ENCODE results near the gene LPCAT2. TPM values are rescaled to one million over a fixed set of nuclear protein-coding genes. Genes with fewer than 3 reads are reported as not detected.

LPCAT2 gene
- total RNA-seq, 4 donors from 2014 or later, result 8.0 to 27.1 (median 18.0) TPM

- peaks cover 15% of the 10 kb centered on the region for H3K27me3 ChIP-seq
- H3K27ac ChIP-seq, result no peak overlapping the region
- TF ChIP-seq CTCF (IDR thresholded peaks at IDR 0.05) (no peak), EP300 (IDR thresholded peaks at IDR 0.05) (no peak), POLR2A (IDR thresholded peaks at IDR 0.05) (no peak), POLR2AphosphoS5 (IDR thresholded peaks at IDR 0.05) (no peak)
- no peak for ATAC-seq
- H3K9me3 ChIP-seq, result peaks cover 0 to 18% (median 0%) of the 10 kb centered on the region in 3 donors
- no peaks in the 10 kb centered on the region for H3K36me3 ChIP-seq
- H3K4me1 ChIP-seq, result peaks cover 0 to 18% (median 0%) of the 10 kb centered on the region in 3 donors
- no peak overlapping the region for H3K4me3 ChIP-seq
- WGBS, 2 donors (ENCODE audit: low coverage in 1 of 2), result 95% methylated on average over 4 to 5 of the region's 5 CpGs
These were observed 4.7 kb downstream of the LPCAT2 start for GRCh38 chr16:55513616-55514015.

GRCh38 chr16:55515111-55515510 lies 6.2 kb downstream of the LPCAT2 start:
- H3K9me3 ChIP-seq, result peaks cover 0 to 18% (median 0%) of the 10 kb centered on the region in 3 donors
- ATAC-seq, result no peak
- H3K27me3 ChIP-seq, result peaks cover 3% of the 10 kb centered on the region
- no peak overlapping the region for H3K27ac ChIP-seq
- H3K4me1 ChIP-seq, result peaks cover 0 to 3% (median 0%) of the 10 kb centered on the region in 3 donors
- TF ChIP-seq EP300 (IDR thresholded peaks at IDR 0.05) (no peak), POLR2AphosphoS5 (IDR thresholded peaks at IDR 0.05) (no peak), CTCF (IDR thresholded peaks at IDR 0.05) (no peak), POLR2A (IDR thresholded peaks at IDR 0.05) (no peak)
- H3K36me3 ChIP-seq, result no peaks in the 10 kb centered on the region
- H3K4me3 ChIP-seq, result no peak overlapping the region
- WGBS, 2 donors (ENCODE audit: low coverage in 1 of 2), result 88 to 91% methylated on average over 1 of the region's 1 CpG

- Histone ChIP-seq H3K4me1 (no peaks in the 10 kb centered on the region), H3K4me3 (no peak overlapping the region), H3K27ac (no peak overlapping the region), H3K36me3 (no peaks in the 10 kb centered on the region), H3K9me3 (peaks cover 0 to 13% (median 0%) of the 10 kb centered on the region in 3 donors), H3K27me3 (no peaks in the 10 kb centered on the region)
- 41 to 100% methylated on average over 1 of the region's 1 CpG for WGBS, 2 donors (ENCODE audit: low coverage in 1 of 2)
- TF ChIP-seq CTCF (IDR thresholded peaks at IDR 0.05), result no peak
- no peak for TF ChIP-seq EP300 (IDR thresholded peaks at IDR 0.05)
- no peak for TF ChIP-seq POLR2AphosphoS5 (IDR thresholded peaks at IDR 0.05)
- no peak for TF ChIP-seq POLR2A (IDR thresholded peaks at IDR 0.05)
- ATAC-seq, result no peak
These were observed 12.9 kb downstream of the LPCAT2 start for GRCh38 chr16:55521792-55522191.

GRCh38 chr16:55526441-55526840 lies 17.6 kb downstream of the LPCAT2 start:
- H3K4me3 ChIP-seq, result no peak overlapping the region
- H3K36me3 ChIP-seq, result peaks cover 0 to 10% of the 10 kb centered on the region in 2 donors
- no peak overlapping the region for H3K27ac ChIP-seq
- H3K4me1 ChIP-seq, result no peaks in the 10 kb centered on the region
- no peaks in the 10 kb centered on the region for H3K27me3 ChIP-seq
- H3K9me3 ChIP-seq, result peaks cover 0 to 11% (median 0%) of the 10 kb centered on the region in 3 donors
- WGBS, 2 donors (ENCODE audit: low coverage in 1 of 2), result 13 to 17% methylated on average over 2 of the region's 2 CpGs
- no peak for ATAC-seq
- TF ChIP-seq CTCF (IDR thresholded peaks at IDR 0.05), result no peak

GRCh38 chr16:55527885-55528284 lies 19.0 kb downstream of the LPCAT2 start:
- Histone ChIP-seq H3K9me3 (no peaks in the 10 kb centered on the region), H3K4me3 (no peak overlapping the region), H3K36me3 (peaks cover 0 to 15% of the 10 kb centered on the region in 2 donors), H3K27me3 (no peaks in the 10 kb centered on the region), H3K27ac (no peak overlapping the region), H3K4me1 (no peaks in the 10 kb centered on the region)
- ATAC-seq, result no peak
- TF ChIP-seq EP300 (IDR thresholded peaks at IDR 0.05) (no peak), CTCF (IDR thresholded peaks at IDR 0.05) (no peak), POLR2AphosphoS5 (IDR thresholded peaks at IDR 0.05) (no peak), POLR2A (IDR thresholded peaks at IDR 0.05) (no peak)

All from gastroesophageal sphincter (tissue), 4 donors.